Measurements from ENCODE around the gene NIP7. TPM values are rescaled to one million over a fixed set of nuclear protein-coding genes. Genes with fewer than 3 reads are reported as not detected.

Gene NIP7
- polyA plus RNA-seq, 1 donor (not counting 4 experiments of a cell fraction or from before 2014, with no cell fraction given) = 31.3 TPM

- Histone ChIP-seq H3K36me3 (ENCODE audit: control insufficient read depth in 2 of 2, extremely low read depth in 1 of 2, insufficient read depth in 2 of 2, low read length in 2 of 2) (peaks cover 13 to 14% of the 10 kb centered on the region in 2 experiments), H3K9me1 (ENCODE audit: control insufficient read depth, extremely low read depth, insufficient read depth, low read length) (no peaks in the 10 kb centered on the region)
Measured at GRCh38 chr16:69378036-69378435, 38.5 kb downstream of the NIP7 start.

GRCh38 chr16:69378760-69379159, 39.2 kb downstream of the NIP7 start:
- Histone ChIP-seq H3K9me3 (ENCODE audit: control insufficient read depth, low read depth, low read length) (no peaks in the 10 kb centered on the region), H4K20me1 (ENCODE audit: control insufficient read depth, extremely low read depth, insufficient read depth, low read length) (no peaks in the 10 kb centered on the region), H3K27ac (ENCODE audit: control insufficient read depth, insufficient read depth, low read length) (no peak overlapping the region), H3K79me2 (ENCODE audit: control insufficient read depth, insufficient read depth, low read length) (peaks cover 12% of the 10 kb centered on the region), H3K36me3 (ENCODE audit: control insufficient read depth in 2 of 2, extremely low read depth in 1 of 2, insufficient read depth in 2 of 2, low read length in 2 of 2) (peaks cover 9 to 13% of the 10 kb centered on the region in 2 experiments), H3K4me3 (ENCODE audit: control insufficient read depth in 2 of 3, extremely low read depth in 1 of 3, insufficient read depth in 2 of 3, low read depth in 1 of 3, low read length in 3 of 3) (no peak overlapping the region), H3K27me3 (ENCODE audit: control insufficient read depth, extremely low read depth, insufficient read depth, low read length) (no peaks in the 10 kb centered on the region), H3K9me1 (ENCODE audit: control insufficient read depth, extremely low read depth, insufficient read depth, low read length) (no peaks in the 10 kb centered on the region), H3K4me2 (ENCODE audit: control insufficient read depth, extremely low read depth, insufficient read depth, low read depth, low read length) (no peak overlapping the region), H3K9ac (ENCODE audit: control insufficient read depth, extremely low read depth, insufficient read depth, low read length) (no peak overlapping the region), H3K4me1 (ENCODE audit: control insufficient read depth, extremely low read depth, insufficient read depth, low read length) (no peaks in the 10 kb centered on the region), H2AFZ (ENCODE audit: control insufficient read depth, low read length) (no peak overlapping the region)
- dilution Hi-C loops (cut with MboI; ENCODE audit: extremely low pct_ligation_motif_present, low sequenced_read_pairs) = no loop called here
- FAIRE-seq (no peak), DNase-seq (ENCODE audit: low read depth, low spot score) (no peak)
- no peak for TF ChIP-seq EZH2 (IDR thresholded peaks at IDR 0.05; ENCODE audit: low read length)
- TF ChIP-seq CTCF (optimal IDR thresholded peaks at IDR 0.05 in 1 of 3, IDR thresholded peaks at IDR 0.05 in 1 of 3, conservative IDR thresholded peaks at IDR 0.05 in 1 of 3; ENCODE audit: extremely low read depth in 1 of 3, insufficient read depth in 2 of 3, low read length in 3 of 3) = no peak

More at GRCh38 chr16:69378036-69378435, 38.5 kb downstream of the NIP7 start:
- dilution Hi-C loops (cut with MboI; ENCODE audit: extremely low pct_ligation_motif_present, low sequenced_read_pairs) = no loop called here
- no peaks in the 10 kb centered on the region for H3K4me1 ChIP-seq (ENCODE audit: control insufficient read depth, extremely low read depth, insufficient read depth, low read length)
- H3K9ac ChIP-seq (ENCODE audit: control insufficient read depth, extremely low read depth, insufficient read depth, low read length) = no peak overlapping the region
- no peaks in the 10 kb centered on the region for H4K20me1 ChIP-seq (ENCODE audit: control insufficient read depth, extremely low read depth, insufficient read depth, low read length)
- FAIRE-seq (no peak), DNase-seq (ENCODE audit: low read depth, low spot score) (no peak)
- H3K4me2 ChIP-seq (ENCODE audit: control insufficient read depth, extremely low read depth, insufficient read depth, low read depth, low read length) = no peak overlapping the region
- H3K27ac ChIP-seq (ENCODE audit: control insufficient read depth, insufficient read depth, low read length) = no peak overlapping the region
- H3K9me3 ChIP-seq (ENCODE audit: control insufficient read depth, low read depth, low read length) = no peaks in the 10 kb centered on the region
- H3K79me2 ChIP-seq (ENCODE audit: control insufficient read depth, insufficient read depth, low read length) = peaks cover 9% of the 10 kb centered on the region
- H2AFZ ChIP-seq (ENCODE audit: control insufficient read depth, low read length) = no peak overlapping the region
- TF ChIP-seq EZH2 (IDR thresholded peaks at IDR 0.05; ENCODE audit: low read length) (no peak), CTCF (optimal IDR thresholded peaks at IDR 0.05 in 1 of 3, IDR thresholded peaks at IDR 0.05 in 1 of 3, conservative IDR thresholded peaks at IDR 0.05 in 1 of 3; ENCODE audit: extremely low read depth in 1 of 3, insufficient read depth in 2 of 3, low read length in 3 of 3) (no peak)
- no peak overlapping the region for H3K4me3 ChIP-seq (ENCODE audit: control insufficient read depth in 2 of 3, extremely low read depth in 1 of 3, insufficient read depth in 2 of 3, low read depth in 1 of 3, low read length in 3 of 3)
- H3K27me3 ChIP-seq (ENCODE audit: control insufficient read depth, extremely low read depth, insufficient read depth, low read length) = no peaks in the 10 kb centered on the region
